WTC11 (cell line): ENCODE measurements around the gene PRPF6. TPM values are rescaled to one million over a fixed set of nuclear protein-coding genes. Genes with fewer than 3 reads are reported as not detected.

Experiments
- ATAC-seq: fragments of 200-7000 bp; cut with Tn5 transposase; 2 replicates; pipeline ENCODE4 v1.10.0; 2021; ENCODE audit warnings: mild to moderate bottlenecking, moderate library complexity
- CTCF ChIA-PET: fragments of 300-600 bp; sonication (Branson Sonifier 250); formaldehyde crosslinking; loops from one replicate; lab custom pipeline; 2021; ENCODE audit warnings: antibody characterized with exemption; lab: Charles Lee
- POLR2A ChIA-PET: fragments of 350-600 bp; sonication (Branson Sonifier 250); formaldehyde crosslinking; loops from one replicate; lab custom pipeline; 2021; ENCODE audit warnings: antibody characterized with exemption; lab: Charles Lee
- DNase-seq: peaks from one replicate; pipeline ENCODE4 v3.0.0; 2021; ENCODE audit warnings: low spot score
- H3K27ac Mint-ChIP-seq: 2 replicates; pipeline ENCODE4 v1.8.0; 2021; ENCODE audit warnings: mixed read lengths
- H3K27me3 Mint-ChIP-seq: 2 replicates; pipeline ENCODE4 v1.8.0; 2021; ENCODE audit warnings: low read depth, mild to moderate bottlenecking, moderate library complexity, mixed read lengths
- H3K36me3 Mint-ChIP-seq: 2 replicates; pipeline ENCODE4 v1.8.0; 2021; ENCODE audit warnings: mixed read lengths
- H3K4me1 Mint-ChIP-seq: 2 replicates; pipeline ENCODE4 v1.8.0; 2022; ENCODE audit warnings: mixed read lengths
- H3K4me3 Mint-ChIP-seq: 2 replicates; pipeline ENCODE4 v1.8.0; 2021; ENCODE audit warnings: mild to moderate bottlenecking, moderate library complexity, mixed read lengths
- H3K9me3 Mint-ChIP-seq: 2 replicates; pipeline ENCODE4 v1.8.0; 2021; ENCODE audit warnings: mixed read lengths
- ARID4B ChIP-seq: sonication (generic); formaldehyde crosslinking; IDR thresholded peaks from 2 replicates; pipeline ENCODE4 v1.8.0; 2023; ENCODE audit warnings: missing genetic modification reagents, mild to moderate bottlenecking, borderline replicate concordance
- CBFB ChIP-seq: sonication (generic); formaldehyde crosslinking; IDR thresholded peaks from 2 replicates; pipeline ENCODE4 v1.8.1; 2022; ENCODE audit warnings: mild to moderate bottlenecking, low read depth, missing genetic modification reagents
- CTCF ChIP-seq: fragments of 200-600 bp; IDR thresholded peaks from 2 replicates; pipeline ENCODE4 v1.8.0; 2022; ENCODE audit warnings: antibody characterized with exemption
- ERG ChIP-seq: fragments of 250-450 bp; sonication (Bioruptor Pico); IDR thresholded peaks from 2 replicates; pipeline ENCODE4 v1.8.0; 2021; ENCODE audit warnings: mild to moderate bottlenecking
- GABPB1 ChIP-seq: sonication (generic); formaldehyde crosslinking; IDR thresholded peaks from 2 replicates; pipeline ENCODE4 v1.8.1; 2023; ENCODE audit warnings: mild to moderate bottlenecking, missing genetic modification reagents
- IRF1 ChIP-seq: sonication (generic); formaldehyde crosslinking; IDR thresholded peaks from 2 replicates; pipeline ENCODE4 v1.8.0; 2023; ENCODE audit warnings: missing genetic modification reagents
- MAX ChIP-seq: sonication (generic); formaldehyde crosslinking; IDR thresholded peaks from 2 replicates; pipeline ENCODE4 v1.8.0; 2022; ENCODE audit warnings: mild to moderate bottlenecking, missing genetic modification reagents
- MLX ChIP-seq: sonication (generic); formaldehyde crosslinking; IDR thresholded peaks from 2 replicates; pipeline ENCODE4 v1.8.1; 2023; ENCODE audit warnings: mild to moderate bottlenecking, missing genetic modification reagents, moderate library complexity
- NFYB ChIP-seq: sonication (generic); formaldehyde crosslinking; conservative IDR thresholded peaks from 2 replicates; pipeline ENCODE4 v1.8.0; 2022; ENCODE audit warnings: low read depth, missing genetic modification reagents
- NR2C2 ChIP-seq: sonication (generic); formaldehyde crosslinking; IDR thresholded peaks from 2 replicates; pipeline ENCODE4 v1.8.0; 2022; ENCODE audit warnings: mild to moderate bottlenecking, missing genetic modification reagents
- PREB ChIP-seq: sonication (generic); formaldehyde crosslinking; IDR thresholded peaks from 2 replicates; pipeline ENCODE4 v1.8.1; 2022; ENCODE audit warnings: mild to moderate bottlenecking, missing genetic modification reagents, moderate library complexity, borderline replicate concordance
- RELA ChIP-seq: sonication (generic); formaldehyde crosslinking; IDR thresholded peaks from 2 replicates; pipeline ENCODE4 v1.8.1; 2022; ENCODE audit warnings: missing genetic modification reagents, mild to moderate bottlenecking, borderline replicate concordance
- SMAD4 ChIP-seq: sonication (generic); formaldehyde crosslinking; IDR thresholded peaks from 2 replicates; pipeline ENCODE4 v1.8.0; 2022; ENCODE audit warnings: mild to moderate bottlenecking, missing genetic modification reagents
- TCF7 ChIP-seq: sonication (generic); formaldehyde crosslinking; IDR thresholded peaks from 2 replicates; pipeline ENCODE4 v1.8.0; 2022; ENCODE audit warnings: mild to moderate bottlenecking, low read depth, missing genetic modification reagents, moderate library complexity
- ZBTB21 ChIP-seq: sonication (generic); formaldehyde crosslinking; IDR thresholded peaks from 2 replicates; pipeline ENCODE4 v1.8.1; 2023; ENCODE audit warnings: mild to moderate bottlenecking, missing genetic modification reagents, borderline replicate concordance
- ZNF138 ChIP-seq: sonication (generic); formaldehyde crosslinking; conservative IDR thresholded peaks from 2 replicates; pipeline ENCODE4 v1.8.1; 2022; ENCODE audit warnings: mild to moderate bottlenecking, moderate library complexity, missing genetic modification reagents
- ZNF532 ChIP-seq: fragments of 250-450 bp; sonication (Bioruptor Pico); IDR thresholded peaks from 2 replicates; pipeline ENCODE4 v1.9.0; 2021; ENCODE audit warnings: mild to moderate bottlenecking, borderline replicate concordance
- total RNA-seq: library from RNA; stranded (reverse); gene quantifications from 3 replicates; pipeline ENCODE4 v1.2.3, GENCODE V29; 2021

PRPF6 gene
- total RNA-seq, 1 experiment from 2014 or later, result 79.4 TPM

GRCh38 chr20:63963348-63963741, 17.6 kb upstream of the PRPF6 start:
- H3K4me1 Mint-ChIP-seq, result peaks cover 8% of the 10 kb centered on the region
- DNase-seq (no peak), ATAC-seq (no peak)
- H3K9me3 Mint-ChIP-seq, result peaks cover 3% of the 10 kb centered on the region; the same call in 1 of the 2 replicates
- POLR2A ChIA-PET, result no interaction called here
- CTCF ChIA-PET, result no interaction called here
- H3K36me3 Mint-ChIP-seq, result peaks cover 56% of the 10 kb centered on the region
- no peak overlapping the region for H3K4me3 Mint-ChIP-seq
- no peak for TF ChIP-seq CTCF
- no peak for TF ChIP-seq MAX (CRISPR knock-in tag)
- no peak overlapping the region for H3K27ac Mint-ChIP-seq
- 0 out of 2 replicates have a peak, but pooled peaks cover 3% of the 10 kb centered on the region for H3K27me3 Mint-ChIP-seq

- POLR2A ChIA-PET, result no interaction called here
- DNase-seq (no peak), ATAC-seq (no peak)
- Mint-ChIP-seq H3K36me3 (peaks cover 61% of the 10 kb centered on the region), H3K27me3 (0 out of 2 replicates have a peak, but pooled peaks cover 3% of the 10 kb centered on the region), H3K4me3 (no peak overlapping the region), H3K27ac (no peak overlapping the region), H3K9me3 (peaks cover 3% of the 10 kb centered on the region; the same call in 1 of the 2 replicates), H3K4me1 (peaks cover 4% of the 10 kb centered on the region)
- CTCF ChIA-PET, result no interaction called here
- TF ChIP-seq TCF7 (CRISPR knock-in tag), result no peak
- TF ChIP-seq IRF1, result no peak
- TF ChIP-seq RELA (CRISPR knock-in tag), result no peak
- no peak for TF ChIP-seq ZNF138
- no peak for TF ChIP-seq ZBTB21
- no peak for TF ChIP-seq NR2C2 (CRISPR knock-in tag)
- TF ChIP-seq PREB, result no peak
- no peak for TF ChIP-seq NFYB
- TF ChIP-seq SMAD4, result no peak
Observed at GRCh38 chr20:63963784-63964301, 17.1 kb upstream of the PRPF6 start.

GRCh38 chr20:63964412-63964811, 16.5 kb upstream of the PRPF6 start:
- ATAC-seq (no peak), DNase-seq (no peak)
- ChIA-PET CTCF (no interaction called here), POLR2A (no interaction called here)
- Mint-ChIP-seq H3K4me1 (no peaks in the 10 kb centered on the region), H3K27me3 (0 out of 2 replicates have a peak, but pooled peaks cover 3% of the 10 kb centered on the region), H3K27ac (no peak overlapping the region), H3K9me3 (peaks cover 3% of the 10 kb centered on the region; the same call in 1 of the 2 replicates), H3K4me3 (no peak overlapping the region), H3K36me3 (peaks cover 62% of the 10 kb centered on the region)
- TF ChIP-seq ZNF532 (no peak), ARID4B (no peak), CBFB (CRISPR knock-in tag) (no peak), ERG (CRISPR knock-in tag) (no peak), NR2C2 (CRISPR knock-in tag) (no peak), GABPB1 (CRISPR knock-in tag) (no peak), MLX (CRISPR knock-in tag) (no peak)
